ENCODE measurements around the gene SORL1. TPM values are rescaled to one million over a fixed set of nuclear protein-coding genes. Genes with fewer than 3 reads are reported as not detected.
"Not testable (repeated sequence)": the region's sequence is repeated elsewhere in the genome, so short reads cannot be mapped to it uniquely, and the experiment has no call there.

SORL1 gene
- total RNA-seq, 2 donors from 2014 or later, result 66.1 to 121 TPM

DNA sequence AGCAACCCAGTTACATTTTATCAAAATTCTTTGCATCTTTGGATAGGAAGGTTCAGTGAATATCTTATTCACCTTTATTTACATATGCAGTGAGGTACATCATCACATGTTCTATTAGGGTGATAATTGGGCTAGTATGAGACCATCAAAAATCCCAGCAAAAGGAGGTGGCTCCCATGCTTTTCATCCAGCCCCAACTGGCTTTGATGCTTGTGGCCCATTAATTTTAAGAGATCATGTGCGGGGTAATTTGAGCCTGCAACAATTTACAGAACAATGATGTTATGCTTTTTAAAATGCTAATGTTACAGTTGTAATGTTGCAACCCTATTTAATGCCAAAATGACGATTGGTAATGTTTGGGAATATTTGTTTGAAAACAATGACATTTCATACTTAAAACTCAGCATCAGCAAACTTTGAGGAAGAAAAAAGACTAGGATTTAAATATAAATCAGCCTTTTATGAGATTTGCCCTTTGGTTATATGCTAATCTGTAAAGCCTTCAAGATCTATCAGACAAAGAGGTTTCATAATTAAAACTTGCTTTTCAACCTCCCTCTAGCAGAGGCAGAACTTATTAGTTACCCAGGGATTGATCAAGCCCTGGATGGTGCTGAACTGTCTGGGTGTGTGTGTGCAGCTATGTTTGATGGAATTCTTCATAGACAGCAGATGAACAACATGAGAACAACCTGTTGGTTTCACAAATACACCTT is 184.1 kb downstream of the SORL1 start:
- TF ChIP-seq CTCF (IDR thresholded peaks at IDR 0.05), result no peak

DNA sequence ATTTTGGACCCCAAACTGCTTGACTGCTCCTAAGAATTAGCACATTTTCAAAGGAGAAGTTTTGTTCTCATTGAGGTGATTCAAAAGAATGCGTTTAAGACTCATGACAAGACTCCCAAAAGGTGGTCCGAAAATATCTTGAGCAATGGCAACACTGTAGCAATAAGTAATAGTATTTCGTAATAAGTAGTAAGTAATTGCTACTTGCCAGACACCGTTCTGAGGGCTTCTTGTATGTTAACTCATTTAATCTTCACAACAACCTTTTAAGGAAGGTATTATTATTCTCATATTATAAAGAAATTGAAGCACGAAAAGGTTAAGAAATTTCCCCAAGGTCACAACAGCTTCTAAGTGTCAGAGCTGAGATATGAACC is 184.7 kb downstream of the SORL1 start:
- Histone ChIP-seq H3K36me3 (no peaks in the 10 kb centered on the region), H3K9me3 (no peaks in the 10 kb centered on the region), H3K27ac (no peak overlapping the region), H3K4me3 (no peak overlapping the region), H3K27me3 (no peaks in the 10 kb centered on the region), H3K4me1 (no peaks in the 10 kb centered on the region), H3K9ac (ENCODE audit: low read depth in 2 of 2, low read length in 2 of 2) (no peak overlapping the region)
- no peak for DNase-seq
- intact Hi-C loops (cut with DNase I), result no loop called here
- TF ChIP-seq CTCF (IDR thresholded peaks at IDR 0.05), result no peak

More for the DNA sequence above, 184.1 kb downstream of the SORL1 start:
- no peaks in the 10 kb centered on the region for H3K4me1 ChIP-seq
- no peak overlapping the region for H3K9ac ChIP-seq (ENCODE audit: low read depth in 2 of 2, low read length in 2 of 2)
- no peak for DNase-seq
- no peaks in the 10 kb centered on the region for H3K9me3 ChIP-seq
- no peak overlapping the region for H3K4me3 ChIP-seq
- H3K36me3 ChIP-seq, result no peaks in the 10 kb centered on the region
- intact Hi-C loops (cut with DNase I), result no loop called here
- H3K27me3 ChIP-seq, result no peaks in the 10 kb centered on the region
- H3K27ac ChIP-seq, result no peak overlapping the region

DNA sequence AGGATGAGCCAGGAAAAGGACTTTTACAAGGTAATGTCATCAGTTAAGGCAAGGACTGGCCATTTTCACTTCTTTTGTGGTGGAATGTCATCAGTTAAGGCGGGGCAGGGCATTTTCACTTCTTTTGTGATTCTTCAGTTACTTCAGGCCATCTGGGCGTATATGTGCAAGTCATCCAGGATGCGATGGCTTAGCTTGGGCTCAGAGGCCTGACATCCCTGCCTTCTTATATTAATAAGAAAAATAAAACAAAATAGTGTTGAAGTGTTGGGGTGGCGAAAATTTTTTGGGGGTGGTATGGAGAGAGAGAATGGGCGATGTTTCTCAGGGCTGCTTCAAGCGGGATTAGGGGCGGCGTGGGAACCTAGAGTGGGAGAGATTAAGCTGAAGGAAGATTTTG is 185.5 kb downstream of the SORL1 start:
- H3K27me3 ChIP-seq; H3K9ac ChIP-seq (ENCODE audit: low read depth in 2 of 2, low read length in 2 of 2); H3K27ac ChIP-seq; H3K4me3 ChIP-seq; H3K4me1 ChIP-seq; intact Hi-C loops (cut with DNase I); H3K36me3 ChIP-seq; DNase-seq; H3K9me3 ChIP-seq: not testable (repeated sequence)

DNA sequence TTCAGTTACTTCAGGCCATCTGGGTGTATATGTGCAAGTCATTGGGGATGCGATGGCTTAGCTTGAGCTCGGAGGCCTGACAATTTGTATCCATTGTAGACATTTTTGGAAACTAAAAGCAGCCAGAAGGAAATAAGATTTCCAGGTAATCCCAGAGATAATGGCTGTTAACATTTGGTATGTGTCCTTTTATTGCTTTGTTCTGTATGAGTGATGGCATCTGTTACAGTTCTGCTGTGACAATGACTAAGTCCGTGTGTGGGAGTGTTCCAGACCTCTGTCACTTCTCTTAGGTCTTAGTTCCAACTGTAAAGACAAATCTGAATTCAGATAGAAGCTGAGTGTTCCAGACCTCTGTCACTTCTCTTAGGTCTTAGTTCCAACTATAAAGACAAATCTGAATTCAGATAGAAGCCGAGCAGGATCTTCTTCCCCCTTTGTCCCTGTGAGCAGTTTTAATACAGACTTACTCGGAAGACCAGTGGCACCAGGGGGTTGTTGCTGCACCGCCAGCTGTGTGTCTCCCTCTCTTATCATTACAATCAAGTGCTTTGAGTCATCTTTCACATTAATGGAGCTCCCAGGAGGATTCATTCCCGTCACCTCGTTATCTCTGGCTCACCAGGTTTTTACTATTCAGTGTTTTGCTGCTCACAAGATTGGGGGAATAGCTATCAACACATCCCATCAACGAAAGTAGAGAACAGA is 191.5 kb downstream of the SORL1 start:
- Histone ChIP-seq H3K9ac (ENCODE audit: low read depth in 2 of 2, low read length in 2 of 2) (no peak overlapping the region), H3K4me3 (no peak overlapping the region), H3K36me3 (no peaks in the 10 kb centered on the region), H3K9me3 (no peaks in the 10 kb centered on the region), H3K27me3 (no peaks in the 10 kb centered on the region), H3K4me1 (no peaks in the 10 kb centered on the region), H3K27ac (no peak overlapping the region)
- intact Hi-C loops (cut with DNase I), result no loop called here
- TF ChIP-seq CTCF (IDR thresholded peaks at IDR 0.05), result no peak
- DNase-seq, result no peak

DNA sequence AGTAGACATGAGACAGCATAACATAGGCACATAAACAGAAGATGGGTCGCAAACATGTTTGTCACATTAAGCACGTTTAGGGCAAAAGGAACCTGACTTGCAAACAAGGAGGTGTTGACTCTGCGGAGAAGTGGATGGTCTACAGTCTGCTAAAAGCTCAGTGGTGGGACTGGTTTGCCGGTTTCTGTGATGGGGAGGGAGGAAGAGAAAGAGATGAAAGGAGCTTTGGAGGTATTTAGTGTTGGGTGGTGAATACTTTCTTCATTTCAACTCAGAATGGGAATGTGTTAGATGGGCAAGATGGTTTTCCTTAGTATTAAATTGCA is 192.0 kb downstream of the SORL1 start:
- no peaks in the 10 kb centered on the region for H3K36me3 ChIP-seq
- no peak overlapping the region for H3K27ac ChIP-seq
- no peak overlapping the region for H3K4me3 ChIP-seq
- no peaks in the 10 kb centered on the region for H3K27me3 ChIP-seq
- no peaks in the 10 kb centered on the region for H3K9me3 ChIP-seq
- H3K9ac ChIP-seq (ENCODE audit: low read depth in 2 of 2, low read length in 2 of 2), result no peak overlapping the region
- H3K4me1 ChIP-seq, result no peaks in the 10 kb centered on the region
- no peak for DNase-seq
- intact Hi-C loops (cut with DNase I), result no loop called here
- no peak for TF ChIP-seq CTCF (IDR thresholded peaks at IDR 0.05)

DNA sequence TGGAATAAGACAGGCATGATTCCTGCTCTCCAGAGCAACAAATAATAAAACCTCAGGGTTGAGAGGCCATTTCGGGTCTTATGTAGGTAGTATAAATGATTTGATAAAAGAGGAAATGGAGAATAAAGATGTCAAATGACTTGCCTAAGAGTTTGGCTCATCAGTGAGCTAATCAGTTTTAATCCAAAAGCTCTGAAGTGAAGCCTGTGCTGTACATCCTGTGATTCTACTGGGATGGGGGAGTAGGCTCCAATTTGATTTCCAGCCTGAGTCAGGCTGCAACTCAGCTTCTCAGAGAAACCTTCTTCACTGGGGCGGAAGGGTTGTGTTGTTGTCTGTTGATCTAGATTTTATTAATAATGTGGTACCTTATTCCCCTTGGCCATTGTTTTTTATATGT is 192.9 kb downstream of the SORL1 start:
- Histone ChIP-seq H3K9ac (ENCODE audit: low read depth in 2 of 2, low read length in 2 of 2) (no peak overlapping the region), H3K4me1 (no peaks in the 10 kb centered on the region), H3K27ac (no peak overlapping the region), H3K27me3 (no peaks in the 10 kb centered on the region), H3K36me3 (no peaks in the 10 kb centered on the region), H3K9me3 (no peaks in the 10 kb centered on the region), H3K4me3 (no peak overlapping the region)
- no peak for DNase-seq
- intact Hi-C loops (cut with DNase I), result no loop called here
- no peak for TF ChIP-seq CTCF (IDR thresholded peaks at IDR 0.05)

Measured in colonic mucosa (tissue), 4 donors.